Urothelium cell line (cell line): Measurements from ENCODE around the gene UGT1A7.

Experiments used
- DNase-seq: peaks from one replicate; pipeline ENCODE4 v3.0.0; 2011; ENCODE audit warnings: low spot score, mixed read lengths
- FAIRE-seq: peaks from 2 replicates; lab custom pipeline; 2011; peaks lifted over from hg19 to GRCh38; lab: Jason Lieb, UNC

Gene UGT1A7

GRCh38 chr2:233814056-233814835 is 132.5 kb downstream of the UGT1A7 start:
- DNase-seq: no peak
- no peak for FAIRE-seq

- FAIRE-seq (no peak), DNase-seq (no peak)
These were observed 134.2 kb downstream of the UGT1A7 start for GRCh38 chr2:233815861-233816260.

- no peak for FAIRE-seq
- DNase-seq: no peak
These were observed 134.6 kb downstream of the UGT1A7 start for GRCh38 chr2:233816334-233816733.

GRCh38 chr2:233816771-233817170 is 135.1 kb downstream of the UGT1A7 start:
- FAIRE-seq: no peak
- no peak for DNase-seq

GRCh38 chr2:233817361-233817911 is 135.7 kb downstream of the UGT1A7 start:
- no peak for FAIRE-seq

GRCh38 chr2:233817995-233818638 is 136.4 kb downstream of the UGT1A7 start:
- no peak for DNase-seq
- FAIRE-seq: no peak

More at GRCh38 chr2:233817361-233817911, 135.7 kb downstream of the UGT1A7 start:
- no peak for DNase-seq

- DNase-seq: no peak
- FAIRE-seq: no peak
These were observed 137.2 kb downstream of the UGT1A7 start for GRCh38 chr2:233818639-233819621.

GRCh38 chr2:233819884-233820773 is 138.4 kb downstream of the UGT1A7 start:
- DNase-seq: no peak

GRCh38 chr2:233820774-233821105 is 139.0 kb downstream of the UGT1A7 start:
- FAIRE-seq: no peak
- DNase-seq: no peak

More at GRCh38 chr2:233819884-233820773, 138.4 kb downstream of the UGT1A7 start:
- FAIRE-seq: no peak

- DNase-seq (no peak), FAIRE-seq (no peak)
These were observed 139.5 kb downstream of the UGT1A7 start for GRCh38 chr2:233821196-233821595.

GRCh38 chr2:233821709-233822100 is 140.0 kb downstream of the UGT1A7 start:
- FAIRE-seq (no peak), DNase-seq (no peak)

- no peak for FAIRE-seq
These were observed 140.5 kb downstream of the UGT1A7 start for GRCh38 chr2:233822101-233822771.

More at GRCh38 chr2:233822101-233822771, 140.5 kb downstream of the UGT1A7 start:
- DNase-seq: no peak
